ENCODE measurements around the gene IRAK3. TPM values are rescaled to one million over a fixed set of nuclear protein-coding genes. Genes with fewer than 3 reads are reported as not detected.

IRAK3 gene
- total RNA-seq, 3 donors from 2014 or later (not counting 1 experiment from before 2014, with no cell fraction given) = 3.7 to 9.9 (median 9.2) TPM

- H3K27me3 Mint-ChIP-seq (ENCODE audit: low read depth in 2 of 2) = peaks cover 0 to 8% of the 10 kb centered on the region in 2 donors
- intact Hi-C loops (cut with micrococcal nuclease) = no loop called here
- H3K4me1 Mint-ChIP-seq = no peaks in the 10 kb centered on the region
- Histone ChIP-seq H3K36me3 (ENCODE audit: control insufficient read depth, insufficient read depth, low read length) (no peaks in the 10 kb centered on the region), H3K9me3 (ENCODE audit: control insufficient read depth, insufficient read depth, low read length) (no peaks in the 10 kb centered on the region), H3K27ac (ENCODE audit: low read length) (no peak overlapping the region), H3K27me3 (ENCODE audit: control insufficient read depth, insufficient read depth, low read length) (no peaks in the 10 kb centered on the region), H3K4me1 (ENCODE audit: control insufficient read depth, insufficient read depth, low read length) (no peaks in the 10 kb centered on the region), H3K4me3 (ENCODE audit: low read length) (no peak overlapping the region)
- no peaks in the 10 kb centered on the region for H3K9me3 Mint-ChIP-seq
- H3K36me3 Mint-ChIP-seq = no peaks in the 10 kb centered on the region
- no peak for ATAC-seq
- DNase-seq = no peak
- no peak overlapping the region for H3K4me3 Mint-ChIP-seq
- WGBS (ENCODE audit: insufficient coverage) = 100% methylated on average over 1 of the region's 1 CpG
- H3K27ac Mint-ChIP-seq = no peak overlapping the region
- TF ChIP-seq CTCF (IDR thresholded peaks at IDR 0.05) = no peak
Observed at GRCh38 chr12:66273147-66273546, 84.1 kb downstream of the IRAK3 start.

DNA sequence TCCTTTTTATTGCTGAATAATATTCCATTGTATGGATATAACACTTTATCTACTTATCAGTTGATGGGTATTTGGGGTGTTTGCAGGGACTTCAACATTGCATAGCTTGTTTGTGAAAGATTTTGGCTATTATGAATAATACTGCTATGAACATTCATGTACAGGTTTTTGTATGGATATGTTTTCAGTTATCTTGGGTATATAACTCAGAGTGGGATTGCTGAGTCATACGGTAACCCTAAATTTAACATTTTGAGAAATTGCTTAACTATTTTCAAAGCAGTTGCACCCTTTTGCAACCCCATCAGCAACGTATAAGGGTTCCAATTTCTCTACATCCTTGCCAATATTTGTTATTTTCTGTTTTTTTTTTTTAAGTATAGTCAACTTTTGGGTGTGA, 86.0 kb downstream of the IRAK3 start:
- ATAC-seq (no peak), DNase-seq (no peak)
- H3K4me3 Mint-ChIP-seq = no peak overlapping the region
- intact Hi-C loops (cut with micrococcal nuclease) = no loop called here
- no CpG with 5 or more reads among the region's 2 CpGs for WGBS (ENCODE audit: insufficient coverage)
- no peak overlapping the region for H3K27ac Mint-ChIP-seq
- H3K27me3 Mint-ChIP-seq (ENCODE audit: low read depth in 2 of 2) = peaks cover 0 to 8% of the 10 kb centered on the region in 2 donors
- Histone ChIP-seq H3K4me3 (ENCODE audit: low read length) (no peak overlapping the region), H3K4me1 (ENCODE audit: control insufficient read depth, insufficient read depth, low read length) (peaks cover 6% of the 10 kb centered on the region), H3K9me3 (ENCODE audit: control insufficient read depth, insufficient read depth, low read length) (no peaks in the 10 kb centered on the region), H3K27ac (ENCODE audit: low read length) (no peak overlapping the region), H3K36me3 (ENCODE audit: control insufficient read depth, insufficient read depth, low read length) (no peaks in the 10 kb centered on the region), H3K27me3 (ENCODE audit: control insufficient read depth, insufficient read depth, low read length) (no peaks in the 10 kb centered on the region)
- TF ChIP-seq CTCF (IDR thresholded peaks at IDR 0.05) = no peak
- H3K4me1 Mint-ChIP-seq = peaks cover 0 to 1% of the 10 kb centered on the region in 2 donors
- H3K36me3 Mint-ChIP-seq = no peaks in the 10 kb centered on the region
- H3K9me3 Mint-ChIP-seq = no peaks in the 10 kb centered on the region

- no peak overlapping the region for H3K4me3 Mint-ChIP-seq
- DNase-seq = peak in 1 of 2 donors; percentile 75
- peaks cover 0 to 8% of the 10 kb centered on the region in 2 donors for H3K27me3 Mint-ChIP-seq (ENCODE audit: low read depth in 2 of 2)
- H3K4me1 ChIP-seq (ENCODE audit: control insufficient read depth, insufficient read depth, low read length) = peaks cover 10% of the 10 kb centered on the region
- H3K36me3 ChIP-seq (ENCODE audit: control insufficient read depth, insufficient read depth, low read length) = no peaks in the 10 kb centered on the region
- no peaks in the 10 kb centered on the region for H3K36me3 Mint-ChIP-seq
- H3K27ac ChIP-seq (ENCODE audit: low read length) = no peak overlapping the region
- no peak overlapping the region for H3K4me3 ChIP-seq (ENCODE audit: low read length)
- peaks cover 0 to 4% of the 10 kb centered on the region in 2 donors for H3K4me1 Mint-ChIP-seq
- TF ChIP-seq CTCF (IDR thresholded peaks at IDR 0.05) = peak; percentile 51
- intact Hi-C loops (cut with micrococcal nuclease) = loop anchor here (2.0 kb wide), 1 partner anchor 130 kb away; no protein-coding TSS in a partner anchor
- 49% methylated on average over 3 of the region's 3 CpGs for WGBS (ENCODE audit: insufficient coverage)
- H3K27me3 ChIP-seq (ENCODE audit: control insufficient read depth, insufficient read depth, low read length) = no peaks in the 10 kb centered on the region
- no peak overlapping the region for H3K27ac Mint-ChIP-seq
- H3K9me3 ChIP-seq (ENCODE audit: control insufficient read depth, insufficient read depth, low read length) = no peaks in the 10 kb centered on the region
- no peaks in the 10 kb centered on the region for H3K9me3 Mint-ChIP-seq
- peak; percentile 56 to 69 (median 66) for ATAC-seq
Observed at GRCh38 chr12:66279123-66279712, 90.2 kb downstream of the IRAK3 start.

DNA sequence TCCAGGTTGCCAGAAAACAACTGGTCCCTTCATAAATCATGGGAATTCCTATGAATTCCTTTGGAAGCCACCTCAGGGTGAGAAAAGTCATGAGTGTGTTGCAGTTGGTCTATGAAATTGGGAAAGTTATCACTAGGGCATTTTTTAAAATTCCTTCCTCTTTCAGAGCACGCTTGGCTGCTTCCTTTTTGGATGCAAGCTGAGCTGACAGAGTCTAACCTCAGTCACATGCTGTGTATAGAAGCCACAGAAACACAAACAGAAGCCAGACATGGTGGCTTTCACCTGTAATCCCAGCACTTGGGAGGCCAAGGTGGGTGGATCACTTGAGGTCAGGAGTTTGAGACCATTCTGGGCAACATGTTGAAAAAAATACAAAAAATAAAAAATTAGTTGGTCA, 91.5 kb downstream of the IRAK3 start:
- no peaks in the 10 kb centered on the region for H3K27me3 ChIP-seq (ENCODE audit: control insufficient read depth, insufficient read depth, low read length)
- no peaks in the 10 kb centered on the region for H3K9me3 Mint-ChIP-seq
- no peak for DNase-seq
- no peak overlapping the region for H3K4me3 Mint-ChIP-seq
- intact Hi-C loops (cut with micrococcal nuclease) = no loop called here
- no peak overlapping the region for H3K27ac ChIP-seq (ENCODE audit: low read length)
- no peak for TF ChIP-seq CTCF (IDR thresholded peaks at IDR 0.05)
- no peak for ATAC-seq
- no peaks in the 10 kb centered on the region for H3K9me3 ChIP-seq (ENCODE audit: control insufficient read depth, insufficient read depth, low read length)
- no peaks in the 10 kb centered on the region for H3K36me3 Mint-ChIP-seq
- WGBS (ENCODE audit: insufficient coverage) = 82% methylated on average over 1 of the region's 1 CpG
- H3K4me1 Mint-ChIP-seq = peaks cover 0 to 4% of the 10 kb centered on the region in 2 donors
- no peak overlapping the region for H3K27ac Mint-ChIP-seq
- H3K4me1 ChIP-seq (ENCODE audit: control insufficient read depth, insufficient read depth, low read length) = peaks cover 10% of the 10 kb centered on the region
- H3K27me3 Mint-ChIP-seq (ENCODE audit: low read depth in 2 of 2) = peaks cover 0 to 8% of the 10 kb centered on the region in 2 donors
- H3K4me3 ChIP-seq (ENCODE audit: low read length) = no peak overlapping the region
- H3K36me3 ChIP-seq (ENCODE audit: control insufficient read depth, insufficient read depth, low read length) = no peaks in the 10 kb centered on the region

Data from natural killer cell (primary cell).